Measurements from ENCODE around the gene SETD1A.

DNA sequence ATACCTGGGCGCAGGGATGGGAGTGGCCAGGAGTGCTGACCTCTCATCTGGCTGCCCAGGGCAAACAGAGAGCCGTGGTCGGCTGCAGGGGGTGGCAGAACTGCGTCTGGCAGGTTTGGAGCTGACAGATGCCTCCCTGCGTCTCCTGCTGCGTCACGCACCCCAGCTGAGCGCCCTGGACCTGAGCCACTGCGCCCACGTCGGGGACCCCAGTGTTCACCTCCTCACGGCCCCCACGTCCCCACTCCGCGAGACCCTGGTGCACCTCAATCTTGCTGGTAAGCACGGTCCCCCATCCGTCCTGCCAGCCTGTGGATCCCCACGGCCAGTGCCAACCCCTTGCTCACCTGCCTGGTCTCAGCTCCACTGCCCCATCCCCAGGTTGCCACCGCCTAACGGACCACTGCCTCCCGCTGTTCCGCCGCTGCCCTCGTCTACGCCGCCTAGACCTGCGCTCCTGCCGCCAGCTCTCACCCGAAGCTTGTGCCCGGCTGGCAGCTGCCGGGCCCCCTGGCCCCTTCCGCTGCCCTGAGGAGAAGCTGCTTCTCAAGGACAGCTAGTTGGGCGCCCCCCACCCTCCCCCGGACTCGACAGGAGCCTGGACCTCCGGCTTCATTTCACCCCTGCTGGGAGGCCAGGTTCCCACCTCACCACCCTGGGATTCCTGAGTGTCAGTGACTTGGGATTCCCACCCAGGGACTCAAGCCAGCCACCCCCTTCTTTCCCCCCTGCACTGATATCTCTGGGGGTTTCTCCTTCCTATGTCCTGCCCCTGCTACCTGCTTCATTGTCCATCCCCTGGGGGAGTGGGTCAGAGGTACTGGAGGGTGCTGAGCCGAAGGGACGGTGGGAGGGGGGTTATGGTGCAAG lies 10.6 kb upstream of the SETD1A start:
- TF ChIP-seq, protein P1, sequence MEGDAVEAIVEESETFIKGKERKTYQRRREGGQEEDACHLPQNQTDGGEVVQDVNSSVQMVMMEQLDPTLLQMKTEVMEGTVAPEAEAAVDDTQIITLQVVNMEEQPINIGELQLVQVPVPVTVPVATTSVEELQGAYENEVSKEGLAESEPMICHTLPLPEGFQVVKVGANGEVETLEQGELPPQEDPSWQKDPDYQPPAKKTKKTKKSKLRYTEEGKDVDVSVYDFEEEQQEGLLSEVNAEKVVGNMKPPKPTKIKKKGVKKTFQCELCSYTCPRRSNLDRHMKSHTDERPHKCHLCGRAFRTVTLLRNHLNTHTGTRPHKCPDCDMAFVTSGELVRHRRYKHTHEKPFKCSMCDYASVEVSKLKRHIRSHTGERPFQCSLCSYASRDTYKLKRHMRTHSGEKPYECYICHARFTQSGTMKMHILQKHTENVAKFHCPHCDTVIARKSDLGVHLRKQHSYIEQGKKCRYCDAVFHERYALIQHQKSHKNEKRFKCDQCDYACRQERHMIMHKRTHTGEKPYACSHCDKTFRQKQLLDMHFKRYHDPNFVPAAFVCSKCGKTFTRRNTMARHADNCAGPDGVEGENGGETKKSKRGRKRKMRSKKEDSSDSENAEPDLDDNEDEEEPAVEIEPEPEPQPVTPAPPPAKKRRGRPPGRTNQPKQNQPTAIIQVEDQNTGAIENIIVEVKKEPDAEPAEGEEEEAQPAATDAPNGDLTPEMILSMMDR (IDR thresholded peaks at IDR 0.05): no peak
- no peak for TF ChIP-seq POLR2A (IDR thresholded peaks at IDR 0.05)

Data from adrenal gland (tissue), 5 donors.